GM18909 (cell line): ENCODE data around the gene HMX3.

Experiments
- ATAC-seq: cut with Tn5 transposase; IDR thresholded peaks from one replicate; pipeline ENCODE4 v1.9.1; 2021; ENCODE audit warnings: mild to moderate bottlenecking; ENCODE audit not compliant: unreplicated experiment, poor library complexity

HMX3 gene

DNA sequence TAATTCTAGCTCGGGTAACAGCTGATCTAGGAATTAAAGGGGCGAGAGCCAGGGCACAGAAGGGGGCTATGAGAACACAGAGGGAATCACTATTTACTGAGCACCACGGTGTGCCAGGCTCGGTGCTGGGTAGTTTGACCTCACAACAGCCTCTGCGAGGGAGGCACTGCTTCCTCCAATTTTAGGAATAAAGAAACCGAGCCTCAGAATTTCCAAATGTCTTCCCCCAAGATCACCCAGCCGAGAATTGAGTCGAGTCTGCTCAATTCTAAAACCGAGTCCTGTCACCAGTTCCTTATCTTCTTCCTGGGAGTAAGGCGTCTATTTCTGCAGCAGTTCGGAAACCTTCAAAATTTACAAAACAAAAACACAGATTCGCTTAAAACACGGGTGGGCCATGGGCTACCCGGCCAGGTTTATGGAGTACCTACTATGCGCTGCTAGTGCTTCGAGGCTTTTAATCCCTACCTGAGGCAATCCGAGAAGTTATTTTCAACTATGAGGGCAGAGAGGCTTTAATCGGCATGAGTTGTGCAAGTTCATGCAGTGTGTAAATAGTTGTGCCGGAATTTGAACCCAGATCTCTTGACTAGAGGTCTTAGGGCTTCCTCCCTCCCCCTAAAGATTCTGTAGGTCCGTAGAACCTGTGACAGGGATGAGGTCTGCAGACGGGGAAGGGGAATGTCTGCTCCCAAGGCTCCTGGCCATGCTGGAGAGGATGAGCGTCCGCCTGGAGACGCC is 11.3 kb downstream of the HMX3 start:
- no peak for ATAC-seq

DNA sequence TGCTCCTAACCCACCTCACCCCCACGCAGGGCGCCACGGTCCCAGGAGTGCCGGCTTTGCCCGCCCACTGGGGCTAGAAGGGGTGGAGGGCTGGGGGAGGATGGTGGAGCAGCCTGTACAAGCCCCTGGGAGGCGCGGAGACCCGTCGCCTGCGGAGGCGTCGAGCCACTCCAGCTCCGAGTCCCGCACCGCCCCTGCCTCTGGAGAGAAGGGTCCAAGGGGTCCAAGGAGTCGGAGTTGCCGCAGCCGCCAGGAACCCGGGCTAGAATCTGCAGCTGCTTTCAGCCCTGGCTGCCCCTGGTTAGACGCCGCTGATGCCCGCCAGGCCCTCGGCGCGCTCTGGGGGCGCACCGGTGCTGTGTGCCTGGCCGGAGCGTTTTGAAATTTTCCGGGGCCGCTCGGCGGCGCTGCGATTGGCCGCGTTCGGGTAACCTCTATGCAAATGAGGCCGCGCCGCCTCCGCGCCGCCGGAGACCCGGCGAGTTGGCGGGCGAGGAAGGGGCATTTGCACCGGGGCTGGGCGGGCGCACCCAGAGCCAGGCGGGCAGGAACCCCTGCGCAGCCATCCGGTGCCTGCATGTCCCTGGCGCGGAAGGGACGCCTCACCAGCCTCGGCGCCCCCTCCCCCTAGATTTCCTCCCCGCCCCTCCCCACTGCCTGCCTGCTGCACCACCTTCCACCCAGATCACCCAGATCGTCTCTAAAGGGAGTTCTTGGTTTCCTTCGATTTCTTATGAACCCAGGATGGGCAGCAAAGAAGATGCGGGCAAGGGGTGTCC is 12.1 kb downstream of the HMX3 start, which contains the start of gene HMX2:
TSS of gene HMX2 (plus strand) at position 502 of the 779 bp plus-strand sequence. CDS start at position 745, 243 bp downstream.
- peak; percentile 38 for ATAC-seq

DNA sequence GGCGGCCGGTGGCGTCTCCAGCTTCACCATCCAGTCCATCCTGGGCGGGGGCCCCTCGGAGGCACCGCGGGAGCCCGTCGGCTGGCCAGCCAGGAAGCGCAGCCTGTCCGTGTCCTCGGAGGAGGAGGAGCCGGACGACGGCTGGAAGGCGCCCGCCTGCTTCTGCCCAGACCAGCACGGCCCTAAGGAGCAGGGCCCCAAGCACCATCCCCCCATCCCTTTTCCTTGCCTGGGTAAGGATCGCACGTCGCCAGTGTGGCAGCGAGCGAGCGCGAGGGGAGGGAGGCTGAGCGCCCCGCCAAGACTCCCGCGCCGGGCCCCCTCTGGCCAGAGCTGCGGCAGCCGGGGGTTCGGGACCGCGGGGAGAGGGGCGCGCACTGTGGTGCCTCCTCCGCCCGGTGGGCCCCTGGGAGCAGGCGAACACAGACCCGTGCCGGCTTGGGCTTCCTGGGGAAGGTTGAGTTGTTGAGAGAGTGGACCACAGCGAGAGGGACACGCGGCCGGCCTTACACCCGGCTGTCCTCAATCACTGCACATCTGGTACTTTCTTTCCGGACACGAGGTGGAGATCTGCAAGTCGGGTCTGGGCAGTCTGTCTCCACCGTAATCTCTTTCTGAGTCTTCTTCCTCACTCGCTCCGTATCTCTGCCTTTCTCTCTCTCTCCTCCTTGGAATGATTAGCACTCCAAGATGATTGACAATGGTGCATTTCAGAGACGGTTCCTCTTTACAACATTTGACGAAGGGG is 12.8 kb downstream of the HMX3 start:
- no peak for ATAC-seq

DNA sequence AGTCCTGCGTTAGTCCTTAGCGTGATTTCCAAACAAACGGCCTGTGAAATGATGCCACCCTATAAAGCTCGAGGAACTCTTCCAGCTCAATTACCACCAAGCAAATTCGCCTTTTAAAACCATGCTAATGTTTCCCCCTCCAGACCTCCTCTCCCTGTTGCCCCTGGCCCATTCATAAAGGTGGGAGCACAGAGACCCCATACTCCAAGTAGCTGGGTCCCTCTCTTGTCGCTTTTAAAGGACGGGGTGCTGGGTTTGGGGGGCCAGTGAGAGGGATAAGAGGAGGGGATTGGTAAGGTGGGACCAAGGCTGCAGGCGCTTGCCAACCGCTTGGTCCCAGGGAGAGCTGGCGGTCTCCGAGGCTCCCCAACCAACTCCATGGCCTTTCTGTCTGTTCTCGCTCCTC is 13.4 kb downstream of the HMX3 start:
- ATAC-seq = no peak

DNA sequence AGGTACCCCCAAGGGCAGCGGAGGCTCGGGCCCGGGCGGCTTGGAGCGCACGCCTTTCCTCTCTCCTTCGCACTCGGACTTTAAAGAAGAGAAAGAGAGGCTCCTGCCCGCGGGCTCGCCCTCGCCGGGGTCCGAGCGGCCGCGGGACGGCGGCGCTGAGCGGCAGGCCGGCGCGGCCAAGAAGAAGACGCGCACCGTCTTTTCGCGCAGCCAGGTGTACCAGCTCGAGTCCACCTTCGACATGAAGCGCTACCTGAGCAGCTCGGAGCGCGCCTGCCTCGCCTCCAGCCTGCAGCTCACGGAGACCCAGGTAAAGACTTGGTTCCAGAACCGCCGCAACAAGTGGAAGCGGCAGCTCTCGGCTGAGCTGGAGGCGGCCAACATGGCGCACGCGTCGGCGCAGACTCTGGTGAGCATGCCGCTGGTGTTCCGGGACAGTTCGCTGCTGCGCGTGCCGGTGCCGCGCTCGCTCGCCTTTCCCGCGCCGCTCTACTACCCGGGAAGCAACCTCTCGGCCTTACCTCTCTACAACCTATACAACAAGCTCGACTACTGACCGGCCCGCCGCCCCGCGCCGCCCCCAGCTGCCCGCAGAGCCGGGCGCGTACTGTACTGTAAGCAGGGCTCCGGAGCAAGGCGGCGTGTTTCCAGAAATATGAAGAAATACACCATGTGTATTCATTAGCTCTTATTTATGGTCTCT is 13.9 kb downstream of the HMX3 start:
- no peak for ATAC-seq

DNA sequence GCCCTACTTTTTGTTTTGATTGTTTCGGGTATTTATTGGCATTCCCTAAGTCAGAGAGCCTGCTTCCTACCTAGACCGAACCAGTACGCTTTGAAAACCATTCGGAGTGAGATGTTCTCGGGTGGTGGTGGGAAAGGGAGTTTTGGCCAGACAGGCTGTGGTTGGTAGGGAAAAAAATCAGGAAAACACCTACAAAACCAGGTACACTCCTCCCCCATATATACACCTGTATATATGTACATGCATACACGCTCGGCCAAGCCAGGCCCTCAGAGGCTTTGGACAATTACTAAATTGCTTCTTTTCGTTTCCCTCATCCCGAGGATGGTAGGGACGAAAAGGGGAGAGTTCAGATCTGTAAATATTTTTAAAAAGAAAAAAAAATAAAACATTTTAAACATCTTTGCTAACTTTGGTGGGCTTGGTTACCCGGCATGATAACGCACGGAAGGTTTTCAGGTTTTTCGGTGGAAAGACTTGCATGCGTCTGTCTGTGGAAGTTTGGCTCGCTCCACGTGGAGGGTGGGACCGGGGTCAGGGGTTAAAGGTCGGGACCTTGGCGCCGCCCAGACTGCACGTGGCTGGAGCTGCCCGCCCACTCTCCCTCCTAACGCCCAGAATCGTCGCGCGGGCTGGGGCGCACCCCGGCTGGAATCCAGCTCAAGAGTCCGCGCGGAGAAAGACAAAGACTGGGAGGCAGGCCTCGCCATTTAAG is 14.7 kb downstream of the HMX3 start:
- no peak for ATAC-seq

DNA sequence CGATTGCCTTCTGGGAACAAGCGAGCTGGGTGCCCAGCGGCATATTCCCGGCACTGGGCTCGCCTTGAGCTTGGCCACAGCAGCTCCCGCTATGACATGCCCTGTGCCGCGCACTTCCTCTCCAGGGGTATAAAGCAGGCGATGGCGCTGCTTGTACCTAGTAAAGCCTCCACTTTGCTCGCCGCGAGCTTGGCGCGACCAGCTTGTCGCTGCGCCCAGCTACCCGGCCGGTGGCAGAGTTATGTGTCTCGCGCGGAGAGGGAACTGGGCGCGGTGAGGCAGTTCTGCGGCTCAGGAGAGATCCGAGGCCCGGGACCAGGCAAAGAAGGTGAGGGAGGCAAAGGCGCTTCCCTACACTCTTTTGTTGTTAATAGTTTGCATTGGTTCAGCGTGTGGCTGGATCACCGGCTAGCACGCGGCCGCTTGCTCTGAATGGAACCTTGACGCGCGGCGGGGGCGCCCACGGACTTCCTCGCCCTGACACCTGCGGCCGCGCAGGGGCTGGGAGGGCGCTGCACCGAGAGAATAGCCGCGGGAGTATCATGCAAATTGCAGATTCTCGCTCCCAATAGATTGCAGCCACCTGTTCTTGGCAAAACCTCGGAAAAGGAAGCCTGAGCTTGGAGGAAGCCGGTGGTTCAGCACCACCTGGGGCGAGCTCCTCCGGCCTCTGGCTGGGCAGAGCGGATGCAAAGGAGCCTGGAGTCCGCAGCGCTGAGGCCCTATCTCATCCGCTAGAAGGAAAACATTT is 15.4 kb downstream of the HMX3 start:
- no peak for ATAC-seq

DNA sequence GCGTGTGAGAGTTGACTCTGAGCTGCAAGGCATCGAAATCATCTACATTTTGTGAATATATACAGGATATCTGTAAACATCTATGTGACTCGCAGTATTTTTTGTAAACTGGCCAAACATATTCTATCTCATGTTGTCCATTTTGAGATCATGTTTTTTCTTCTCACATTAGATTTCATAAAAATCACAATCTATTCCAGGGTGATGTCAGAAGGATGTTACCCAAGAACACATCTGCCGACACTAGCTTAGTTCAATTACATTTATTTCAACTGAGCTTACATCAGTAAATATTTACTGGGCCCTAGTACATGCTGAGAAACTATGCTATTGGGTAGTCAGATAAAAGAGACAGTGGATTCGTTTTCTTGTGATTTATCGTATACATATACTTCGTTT is 16.0 kb downstream of the HMX3 start:
- ATAC-seq = no peak

DNA sequence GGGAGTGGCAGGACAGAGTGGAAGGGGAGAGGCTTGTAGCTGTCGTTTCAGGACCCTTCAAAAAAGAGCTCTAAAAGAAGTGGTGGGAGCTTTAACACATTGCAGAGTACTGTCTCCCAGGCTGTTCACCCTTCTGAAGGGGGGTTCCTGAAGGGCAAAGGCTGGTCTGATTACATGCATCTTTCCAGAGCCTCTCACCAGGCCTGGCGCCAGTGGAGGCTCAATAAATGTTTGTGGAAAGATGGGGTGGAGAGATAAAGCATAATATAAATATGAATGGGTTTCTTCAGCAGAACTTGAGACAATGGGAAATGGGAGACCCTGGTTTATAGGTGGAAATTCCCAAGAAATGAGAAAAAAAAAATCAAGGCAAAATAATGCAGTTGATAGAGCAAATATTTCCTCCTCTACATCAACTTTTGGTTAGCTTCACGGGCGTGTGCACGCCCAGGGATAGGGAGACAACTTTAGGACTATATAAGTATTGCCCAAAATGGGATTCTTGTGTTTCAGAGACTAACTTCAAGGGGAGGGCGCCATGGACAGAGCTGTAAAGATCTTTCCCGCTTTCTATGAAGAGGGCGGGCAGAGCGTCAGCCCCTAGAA is 17.8 kb downstream of the HMX3 start:
- ATAC-seq = no peak

DNA sequence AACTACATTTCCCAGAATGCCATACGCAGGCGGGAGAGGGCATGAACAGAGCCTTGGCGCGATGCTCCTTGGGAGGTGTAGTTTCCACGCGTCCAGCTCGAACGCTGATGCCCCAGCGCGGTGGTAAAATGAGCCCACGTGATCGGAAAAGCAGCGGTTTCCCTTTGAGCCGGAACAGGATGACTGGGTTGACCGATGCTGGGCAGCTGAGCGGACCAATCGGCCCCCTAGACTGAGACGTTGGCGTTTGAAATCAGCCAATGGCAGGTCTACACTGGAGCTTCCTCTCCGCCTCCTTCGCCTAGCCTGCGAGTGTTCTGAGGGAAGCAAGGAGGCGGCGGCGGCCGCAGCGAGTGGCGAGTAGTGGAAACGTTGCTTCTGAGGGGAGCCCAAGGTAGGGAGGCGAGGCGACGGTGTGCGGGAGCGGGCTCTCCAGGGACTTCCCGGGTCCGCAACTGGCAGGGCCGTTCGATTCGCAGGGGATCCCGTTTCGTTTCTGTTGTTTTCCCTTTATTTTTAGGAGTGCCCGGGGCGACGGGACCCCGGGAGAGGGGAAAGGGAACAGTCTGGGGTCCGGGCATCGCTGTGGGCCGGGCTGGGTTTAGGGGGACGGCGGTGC is 18.4 kb downstream of the HMX3 start, which contains the start of gene BUB3:
TSS of gene BUB3 (plus strand) at position 311 of the 619 bp plus-strand sequence. CDS start 516 bp downstream, outside the sequence.
- peak; percentile 90 for ATAC-seq

DNA sequence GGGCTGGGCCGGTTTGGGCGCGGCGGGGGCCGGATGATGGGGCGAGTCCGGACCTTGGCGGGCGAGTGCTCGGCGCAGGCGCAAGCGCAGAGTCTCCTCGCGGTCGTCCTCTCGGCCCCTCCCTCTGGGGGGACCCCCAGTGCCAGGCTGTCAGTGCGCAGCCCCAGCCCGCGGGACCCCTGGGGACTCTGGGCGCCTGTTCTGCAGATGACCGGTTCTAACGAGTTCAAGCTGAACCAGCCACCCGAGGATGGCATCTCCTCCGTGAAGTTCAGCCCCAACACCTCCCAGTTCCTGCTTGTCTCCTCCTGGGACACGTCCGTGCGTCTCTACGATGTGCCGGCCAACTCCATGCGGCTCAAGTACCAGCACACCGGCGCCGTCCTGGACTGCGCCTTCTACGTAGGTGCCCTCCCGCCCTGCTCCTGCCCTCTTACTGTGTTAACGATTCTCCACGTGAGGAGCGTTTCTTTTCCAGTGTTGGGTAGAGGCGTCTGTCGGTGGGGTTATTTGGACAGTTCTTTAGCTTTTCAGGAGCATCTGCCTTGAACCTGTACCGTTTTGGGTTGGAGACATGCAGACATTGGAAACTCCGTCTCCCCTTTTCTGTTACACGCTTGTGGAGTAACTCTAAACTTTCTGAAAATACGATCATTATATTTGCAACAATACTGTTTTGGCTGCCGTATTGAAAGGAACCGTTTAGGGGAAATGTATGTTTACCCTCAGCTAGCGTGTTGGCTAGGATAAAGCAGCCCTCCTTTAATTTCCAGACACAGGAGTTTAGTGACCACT is 19.1 kb downstream of the HMX3 start:
- peak; percentile 49 for ATAC-seq

DNA sequence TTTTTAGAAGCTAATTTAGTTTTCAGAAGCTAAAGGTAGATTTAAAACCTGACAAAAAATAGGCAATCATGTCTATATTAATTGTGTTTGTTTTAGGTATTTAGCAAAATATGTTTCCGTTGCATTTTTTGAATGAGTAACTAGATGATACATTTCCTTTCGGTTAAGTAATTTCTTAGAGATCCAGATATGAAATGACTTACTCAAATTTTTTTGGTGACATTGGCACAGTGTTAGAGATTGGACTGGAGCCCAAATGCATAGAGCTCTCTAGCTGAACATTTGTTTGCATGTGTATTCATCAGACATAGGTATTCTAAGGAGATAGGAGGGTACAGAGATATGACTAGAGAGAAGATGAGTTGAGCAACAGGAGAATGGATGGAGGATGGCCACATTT is 20.3 kb downstream of the HMX3 start:
- no peak for ATAC-seq

DNA sequence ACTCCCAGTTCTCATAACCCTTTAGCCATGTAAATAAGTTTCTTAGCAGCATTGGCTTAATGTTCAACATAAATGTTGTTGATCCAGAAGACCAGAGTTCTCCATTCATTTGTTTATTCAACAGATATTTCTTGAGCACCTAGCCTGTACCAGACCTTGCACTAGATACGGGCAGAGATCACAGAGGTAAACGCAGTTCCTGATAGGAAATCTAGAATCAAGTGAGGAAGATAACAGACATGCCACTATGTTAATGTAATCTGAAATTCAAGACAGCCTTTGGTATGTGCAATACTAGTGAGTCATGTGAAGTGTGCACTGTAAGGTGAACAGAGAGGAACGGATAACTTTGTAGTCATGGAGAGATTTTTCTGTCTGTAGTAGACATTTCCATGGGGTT is 21.4 kb downstream of the HMX3 start:
- ATAC-seq = no peak

DNA sequence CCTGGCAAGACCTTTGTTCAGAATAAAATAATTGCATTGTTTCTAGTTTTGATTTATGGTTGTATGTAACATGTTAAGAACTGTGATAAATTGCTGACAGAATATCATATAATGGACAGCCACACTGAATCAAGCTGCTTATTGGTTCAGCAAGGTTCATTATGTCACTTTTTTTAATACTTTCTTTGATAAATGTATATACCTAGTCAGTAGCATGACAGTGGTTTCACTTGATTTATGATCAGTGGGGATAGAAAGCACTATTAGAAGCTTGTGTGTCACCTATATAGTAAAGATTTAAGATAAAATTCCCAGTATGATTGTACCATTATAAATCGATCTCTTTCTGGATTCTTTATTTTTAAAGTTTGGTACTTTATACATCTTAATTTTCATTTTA is 22.9 kb downstream of the HMX3 start:
- ATAC-seq = no peak

DNA sequence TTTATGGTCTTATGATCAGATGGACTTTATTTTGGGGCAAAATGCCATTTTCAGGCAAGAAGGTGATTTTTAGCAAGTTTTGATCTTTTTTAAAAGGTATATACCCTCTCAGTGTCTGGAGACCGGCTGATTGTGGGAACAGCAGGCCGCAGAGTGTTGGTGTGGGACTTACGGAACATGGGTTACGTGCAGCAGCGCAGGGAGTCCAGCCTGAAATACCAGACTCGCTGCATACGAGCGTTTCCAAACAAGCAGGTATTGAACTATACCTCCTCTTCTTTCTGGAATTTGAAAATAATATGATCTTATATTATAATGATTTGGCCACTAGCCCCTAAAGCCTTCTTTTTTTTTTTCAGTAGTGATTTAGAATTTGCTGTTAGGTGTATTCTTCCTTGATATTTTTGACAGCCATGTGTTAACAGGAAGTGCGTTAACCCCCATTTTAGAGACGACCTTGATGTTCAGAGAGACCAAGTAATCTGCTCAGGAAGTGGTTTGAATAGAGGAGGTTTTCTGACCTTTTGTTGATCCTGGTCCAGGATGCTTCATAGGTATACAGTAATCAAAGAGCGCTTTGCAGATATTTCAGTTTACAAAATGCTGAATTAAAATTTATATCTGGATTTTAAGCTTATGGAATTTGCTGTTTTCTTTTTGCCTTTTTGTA is 24.7 kb downstream of the HMX3 start:
- no peak for ATAC-seq

DNA sequence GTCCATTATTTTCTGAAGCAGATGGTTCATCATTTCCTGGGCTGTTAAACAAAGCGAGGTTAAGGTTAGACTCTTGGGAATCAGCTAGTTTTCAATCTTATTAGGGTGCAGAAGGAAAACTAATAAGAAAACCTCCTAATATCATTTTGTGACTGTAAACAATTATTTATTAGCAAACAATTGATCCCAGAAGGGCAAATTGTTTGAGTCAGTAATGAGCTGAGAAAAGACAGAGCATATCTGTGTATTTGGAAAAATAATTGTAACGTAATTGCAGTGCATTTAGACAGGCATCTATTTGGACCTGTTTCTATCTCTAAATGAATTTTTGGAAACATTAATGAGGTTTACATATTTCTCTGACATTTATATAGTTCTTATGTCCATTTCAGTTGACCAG is 28.5 kb downstream of the HMX3 start:
- ATAC-seq = no peak
